H7 (cell line): ENCODE data around the gene KIF13A. TPM values are rescaled to one million over a fixed set of nuclear protein-coding genes. Genes with fewer than 3 reads are reported as not detected.
A peak's percentile ranks its signal among the peaks of the same experiment; 100 is the strongest.
"Not testable (repeated sequence)": the region's sequence is repeated elsewhere in the genome, so short reads cannot be mapped to it uniquely, and the experiment has no call there.

Experiments
- DNase-seq: peaks from one replicate; pipeline ENCODE4 v3.0.0; 2012
- H3K27me3 ChIP-seq: 2 replicates; pipeline ENCODE4 v1.6.0; 2011; ENCODE audit warnings: mild to moderate bottlenecking, low read length; ENCODE audit not compliant: control insufficient read depth, insufficient read depth
- H3K36me3 ChIP-seq: replicated peaks from 2 replicates; pipeline ENCODE4 v1.5.1; 2011; ENCODE audit warnings: low read length; ENCODE audit not compliant: control insufficient read depth, insufficient read depth
- H3K4me3 ChIP-seq: 2 replicates; pipeline ENCODE4 v1.5.1; 2011; ENCODE audit warnings: low read depth, mild to moderate bottlenecking, control low read depth, low read length, moderate library complexity; ENCODE audit not compliant: insufficient read depth
- total RNA-seq: library from RNA; depleted of rRNA; stranded (reverse); fragments of >200 nt; shearing (Covaris generic); gene quantifications from 2 replicates; pipeline ENCODE4 v1.2.3, GENCODE V29; 2014

KIF13A gene
- total RNA-seq, 1 experiment from 2014 or later: 21.0 TPM

DNA sequence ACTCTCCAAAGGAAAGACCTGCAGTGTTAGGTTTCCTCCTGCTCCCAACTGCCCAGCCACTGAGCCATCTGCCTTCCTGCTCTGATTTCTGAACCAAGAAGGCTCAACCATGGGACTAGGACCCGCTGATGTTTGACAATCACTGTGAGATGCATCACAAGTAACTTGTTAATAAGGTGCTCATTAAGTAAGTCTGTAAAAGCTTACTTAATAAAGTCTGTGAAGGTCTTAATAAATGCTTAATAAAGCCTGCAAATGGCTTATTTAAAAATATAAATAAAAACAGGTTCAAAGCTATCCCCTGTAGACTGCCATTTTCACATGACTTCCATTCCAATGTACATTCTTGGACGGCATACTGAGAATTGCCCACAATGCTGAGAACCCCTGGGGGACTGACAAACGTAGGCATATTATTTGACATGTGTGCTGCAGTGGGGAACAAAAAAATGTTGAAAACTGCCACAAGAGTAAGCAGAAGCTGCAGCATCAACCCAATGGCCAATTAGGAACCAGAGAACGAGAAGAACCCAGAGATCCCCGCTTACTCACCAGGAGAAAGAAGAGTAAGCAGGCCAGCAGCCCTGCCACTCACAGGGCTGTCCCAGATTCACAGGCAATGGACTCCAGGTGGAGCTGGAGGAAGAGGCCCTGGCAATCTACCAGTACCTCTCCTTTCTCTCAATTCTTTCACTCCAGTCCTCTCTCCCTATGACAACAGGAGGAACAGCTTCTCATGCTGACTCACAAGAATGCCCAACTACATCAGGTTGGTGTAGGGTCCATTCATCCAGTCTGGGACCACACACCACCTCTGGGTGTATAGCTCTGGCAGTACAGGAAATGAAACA is 19.5 kb downstream of the KIF13A start:
- no peak overlapping the region for H3K4me3 ChIP-seq
- H3K27me3 ChIP-seq: no peaks in the 10 kb centered on the region
- DNase-seq: peak; percentile 31
- H3K36me3 ChIP-seq: no peaks in the 10 kb centered on the region

DNA sequence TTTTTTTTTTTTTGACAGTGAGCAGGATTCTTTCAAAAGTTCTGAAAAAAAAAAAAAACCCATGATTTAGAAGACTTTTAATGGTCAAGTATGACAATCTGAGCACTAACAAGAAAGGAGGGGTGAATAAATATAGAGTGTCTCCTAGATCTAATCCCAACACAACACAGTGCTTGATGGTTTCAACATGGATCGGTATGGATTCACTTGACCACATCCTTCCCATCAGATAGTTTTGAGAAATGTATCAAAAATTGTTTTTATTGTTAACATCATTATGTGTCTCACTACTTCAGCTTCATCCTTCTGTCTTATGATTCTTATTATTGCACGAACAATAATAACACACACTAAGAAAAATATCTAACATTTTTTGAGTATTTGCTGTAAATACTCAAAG is 21.0 kb downstream of the KIF13A start:
- H3K27me3 ChIP-seq: no peaks in the 10 kb centered on the region
- DNase-seq: no peak
- H3K4me3 ChIP-seq: no peak overlapping the region

GRCh38 chr6:17965397-17965796 is 22.0 kb downstream of the KIF13A start:
- no peak for DNase-seq
- no peak overlapping the region for H3K4me3 ChIP-seq

More for the DNA sequence above, 21.0 kb downstream of the KIF13A start:
- no peaks in the 10 kb centered on the region for H3K36me3 ChIP-seq

GRCh38 chr6:17964633-17965032 is 22.8 kb downstream of the KIF13A start:
- no peaks in the 10 kb centered on the region for H3K27me3 ChIP-seq
- H3K36me3 ChIP-seq: no peaks in the 10 kb centered on the region
- DNase-seq: no peak
- H3K4me3 ChIP-seq: no peak overlapping the region

More at GRCh38 chr6:17965397-17965796, 22.0 kb downstream of the KIF13A start:
- no peaks in the 10 kb centered on the region for H3K36me3 ChIP-seq
- no peaks in the 10 kb centered on the region for H3K27me3 ChIP-seq

DNA sequence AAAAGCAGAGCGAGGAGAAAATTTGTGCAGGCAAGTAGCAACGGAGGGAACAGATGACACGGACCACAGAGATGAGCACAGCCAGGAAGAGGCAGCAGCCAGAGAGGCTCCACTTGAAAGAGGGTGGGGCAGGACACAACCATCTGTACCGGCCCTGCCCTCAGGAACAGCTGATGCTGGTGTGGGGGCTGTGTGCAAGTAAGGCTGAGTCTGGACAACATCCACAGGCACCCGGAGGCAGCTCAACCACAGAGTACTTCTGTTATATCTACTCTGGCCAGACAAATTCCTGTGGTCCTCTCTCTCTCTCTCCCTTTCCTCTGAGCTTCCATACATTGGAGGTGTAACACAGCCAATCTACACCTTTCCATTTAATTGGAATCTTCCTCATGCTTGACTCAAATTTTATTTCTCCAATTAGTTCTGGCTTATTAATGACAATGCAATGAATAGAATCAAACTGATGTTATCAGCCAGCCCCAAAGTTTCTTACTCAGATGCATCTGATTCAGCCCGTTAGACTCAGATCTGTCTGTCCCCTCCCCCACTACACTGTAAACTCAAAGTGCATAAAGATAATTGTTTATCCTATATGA is 24.9 kb downstream of the KIF13A start:
- no peak for DNase-seq
- Histone ChIP-seq H3K27me3 (no peaks in the 10 kb centered on the region), H3K36me3 (no peaks in the 10 kb centered on the region), H3K4me3 (no peak overlapping the region)

DNA sequence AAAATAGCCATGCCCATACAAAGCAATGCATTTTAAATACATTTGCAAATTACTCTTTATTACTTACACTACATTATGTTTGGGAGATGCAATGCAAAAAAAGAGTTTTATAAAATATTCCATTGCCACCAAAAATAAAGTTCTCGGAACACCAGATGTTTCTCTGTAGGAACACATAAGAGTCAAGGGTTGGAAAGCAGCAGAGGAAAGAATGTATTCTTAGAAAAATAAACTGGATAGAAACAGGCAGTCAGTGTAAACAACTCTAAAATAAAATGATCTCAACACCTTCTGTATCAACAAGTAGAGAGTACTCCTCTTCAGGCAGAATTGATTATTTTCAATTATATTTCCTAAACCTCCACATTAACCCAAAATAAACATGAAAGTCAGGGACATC is 28.1 kb downstream of the KIF13A start:
- H3K4me3 ChIP-seq: no peak overlapping the region
- DNase-seq: no peak
- H3K36me3 ChIP-seq: no peaks in the 10 kb centered on the region
- no peaks in the 10 kb centered on the region for H3K27me3 ChIP-seq

DNA sequence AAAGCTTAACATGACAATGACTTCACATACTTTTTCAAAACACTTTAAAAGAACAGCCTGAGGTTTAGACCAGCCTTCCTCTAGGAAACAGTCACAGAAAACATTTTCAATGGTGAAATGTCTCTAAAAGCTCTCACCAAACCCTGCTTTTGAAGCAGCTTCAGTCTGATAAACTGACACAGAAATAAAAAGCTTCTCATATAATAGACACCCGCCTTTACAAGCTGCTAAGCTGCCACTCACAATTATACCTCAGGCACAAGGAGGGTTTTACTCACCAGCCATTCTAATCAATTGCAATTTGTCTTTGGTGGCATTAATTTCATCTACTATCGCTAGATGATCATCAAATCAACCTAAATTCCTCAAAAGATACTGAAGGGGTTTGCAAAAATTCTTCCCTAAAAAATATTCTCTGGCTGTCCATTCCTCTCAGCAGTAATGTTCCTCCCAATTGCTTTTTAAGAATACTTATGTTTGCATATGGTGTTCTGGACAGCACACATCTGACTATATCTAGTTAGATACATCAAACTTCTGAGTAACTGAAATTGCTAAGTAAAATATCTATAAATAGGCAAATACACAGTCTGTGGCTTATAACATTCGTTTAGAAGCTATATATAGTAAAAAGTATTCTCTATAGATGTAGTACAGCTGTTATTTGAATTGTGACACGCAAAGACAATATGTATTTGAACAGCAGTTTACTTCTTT is 29.4 kb downstream of the KIF13A start:
- H3K36me3 ChIP-seq: no peaks in the 10 kb centered on the region
- no peaks in the 10 kb centered on the region for H3K27me3 ChIP-seq
- no peak overlapping the region for H3K4me3 ChIP-seq
- no peak for DNase-seq

DNA sequence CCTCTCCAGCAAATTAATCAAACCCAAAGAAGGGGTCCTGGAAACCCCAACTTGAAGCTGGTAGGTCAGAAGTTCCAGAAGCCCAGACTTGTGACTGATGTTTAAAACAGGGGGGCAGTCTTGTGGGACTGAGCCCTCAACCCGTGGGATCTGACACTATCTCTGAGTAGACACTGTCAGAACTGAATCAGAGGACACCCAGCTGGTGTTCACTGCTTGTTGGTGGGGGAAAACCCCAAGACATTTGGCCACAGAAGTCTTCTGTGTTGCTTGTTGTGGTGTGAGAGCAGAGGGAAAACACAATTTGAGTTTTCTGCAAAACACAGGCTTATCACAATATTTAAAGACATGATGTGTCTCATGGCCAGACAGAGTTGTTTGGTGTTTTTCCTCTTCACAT is 29.9 kb downstream of the KIF13A start:
- no peak for DNase-seq
- H3K27me3 ChIP-seq: no peaks in the 10 kb centered on the region
- no peak overlapping the region for H3K4me3 ChIP-seq
- no peaks in the 10 kb centered on the region for H3K36me3 ChIP-seq

DNA sequence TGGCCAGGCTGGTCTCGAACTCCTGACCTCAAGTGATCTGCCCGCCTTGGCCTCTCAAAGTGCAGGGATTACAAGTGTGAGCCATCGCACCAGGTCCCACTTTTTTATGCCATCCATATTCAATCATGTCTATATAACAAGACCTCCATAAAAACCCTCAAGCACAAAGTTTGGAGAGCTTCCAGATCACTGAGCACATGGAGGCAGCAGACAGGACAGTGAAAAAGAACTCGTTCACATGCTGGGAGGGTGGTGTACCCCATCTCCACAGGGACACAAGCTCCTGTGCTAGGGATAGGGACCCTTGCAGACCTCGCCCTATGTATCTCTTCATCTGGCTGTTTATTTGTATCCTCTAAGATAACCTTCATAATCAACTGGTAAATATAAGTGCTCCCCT is 30.3 kb downstream of the KIF13A start:
- no peak for DNase-seq
- Histone ChIP-seq H3K27me3 (no peaks in the 10 kb centered on the region), H3K4me3 (no peak overlapping the region), H3K36me3 (no peaks in the 10 kb centered on the region)

DNA sequence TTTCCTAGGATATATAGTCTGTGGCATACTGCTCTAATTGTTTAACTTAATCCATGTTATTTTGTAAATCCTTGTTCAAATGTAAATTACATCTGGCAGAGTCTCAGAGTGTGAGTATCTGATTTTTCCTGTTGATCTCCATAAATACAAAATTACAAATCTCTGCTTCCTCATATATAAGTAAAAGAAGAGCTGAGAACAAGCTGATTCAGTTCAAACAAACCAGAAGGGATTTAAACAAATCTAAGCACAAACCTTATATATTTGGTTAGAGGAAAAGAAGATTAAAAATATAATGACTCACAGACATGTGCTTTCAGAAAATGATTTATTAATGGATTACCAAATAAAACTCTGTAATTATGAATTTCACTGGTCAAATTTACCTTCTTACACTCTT is 37.3 kb downstream of the KIF13A start:
- Histone ChIP-seq H3K4me3 (no peak overlapping the region), H3K27me3 (no peaks in the 10 kb centered on the region), H3K36me3 (no peaks in the 10 kb centered on the region)
- no peak for DNase-seq

- Histone ChIP-seq H3K4me3 (no peak overlapping the region), H3K27me3 (no peaks in the 10 kb centered on the region), H3K36me3 (no peaks in the 10 kb centered on the region)
- no peak for DNase-seq
Observed at GRCh38 chr6:17949168-17949567, 38.3 kb downstream of the KIF13A start.

DNA sequence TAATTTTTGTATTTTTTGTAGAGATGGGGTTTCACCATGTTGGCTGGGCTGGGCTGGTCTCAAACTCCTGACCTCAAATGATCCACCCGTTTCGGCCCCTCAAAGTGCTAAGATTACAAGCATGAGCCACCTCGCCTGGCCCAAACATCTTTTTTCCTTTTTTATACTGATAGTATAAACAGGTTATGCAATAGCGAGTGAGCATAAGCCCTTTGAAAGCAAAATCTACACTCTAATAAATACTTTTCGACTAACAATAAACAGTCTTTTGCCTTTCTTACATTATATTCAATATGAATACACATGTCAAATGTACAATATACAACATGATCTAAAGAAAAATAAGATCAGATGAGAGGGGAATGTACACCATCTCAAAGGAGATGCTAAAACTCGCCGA is 38.7 kb downstream of the KIF13A start:
- H3K36me3 ChIP-seq: no peaks in the 10 kb centered on the region
- H3K27me3 ChIP-seq: no peaks in the 10 kb centered on the region
- no peak overlapping the region for H3K4me3 ChIP-seq
- no peak for DNase-seq

GRCh38 chr6:17947574-17947973 is 39.9 kb downstream of the KIF13A start:
- H3K36me3 ChIP-seq, H3K27me3 ChIP-seq: not testable (repeated sequence)

DNA sequence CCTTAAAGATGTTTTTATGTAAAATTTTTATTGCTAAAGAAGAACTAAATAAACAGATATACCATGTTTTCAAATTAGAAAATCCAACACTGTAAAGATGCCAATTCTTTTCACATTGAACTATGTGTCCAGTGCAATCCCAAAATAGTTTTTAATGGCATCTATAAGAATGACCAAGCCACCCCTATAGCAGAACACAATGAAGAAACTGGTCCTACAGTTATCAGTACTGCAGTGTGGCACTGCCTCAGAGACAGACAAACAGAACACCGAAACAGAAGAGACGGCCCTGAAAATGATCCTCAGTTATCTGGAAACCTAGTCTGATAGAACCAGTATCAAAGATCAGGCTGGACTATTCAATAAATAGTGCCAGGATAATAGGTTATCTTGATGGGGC is 41.9 kb downstream of the KIF13A start:
- Histone ChIP-seq H3K4me3 (no peak overlapping the region), H3K27me3 (no peaks in the 10 kb centered on the region), H3K36me3 (no peaks in the 10 kb centered on the region)
- no peak for DNase-seq

More at GRCh38 chr6:17947574-17947973, 39.9 kb downstream of the KIF13A start:
- DNase-seq, H3K4me3 ChIP-seq: not testable (repeated sequence)

- no peak overlapping the region for H3K4me3 ChIP-seq
- H3K27me3 ChIP-seq: no peaks in the 10 kb centered on the region
- no peaks in the 10 kb centered on the region for H3K36me3 ChIP-seq
- no peak for DNase-seq
Observed at GRCh38 chr6:17945111-17945510, 42.3 kb downstream of the KIF13A start.
